ENCODE results near the gene FCAMR.

Gene FCAMR

DNA sequence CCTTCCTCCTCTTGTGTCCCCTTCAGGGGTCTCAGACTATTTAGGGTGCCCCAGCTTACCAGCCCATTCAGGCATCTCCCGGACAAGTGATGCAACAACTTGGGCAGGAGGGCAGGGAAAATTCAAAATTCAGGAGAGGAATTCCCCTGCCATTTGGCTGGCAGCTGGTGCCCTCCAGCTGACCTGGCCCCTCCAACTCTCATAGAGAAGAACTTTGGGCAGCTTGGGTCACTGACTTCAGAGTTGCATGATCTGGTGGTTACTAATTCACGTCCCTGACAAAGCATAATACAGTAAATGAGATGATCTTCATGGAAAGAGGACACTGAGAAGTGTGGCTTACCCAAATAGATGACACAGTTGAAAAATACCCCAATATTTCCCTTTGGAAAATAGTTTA lies at the start of gene FCAMR:
Gene FCAMR, minus strand, starts transcription at position 15 of the 400 bp plus-strand sequence. CDS start 335 bp downstream, outside the sequence.
- DNase-seq, result no peak

DNA sequence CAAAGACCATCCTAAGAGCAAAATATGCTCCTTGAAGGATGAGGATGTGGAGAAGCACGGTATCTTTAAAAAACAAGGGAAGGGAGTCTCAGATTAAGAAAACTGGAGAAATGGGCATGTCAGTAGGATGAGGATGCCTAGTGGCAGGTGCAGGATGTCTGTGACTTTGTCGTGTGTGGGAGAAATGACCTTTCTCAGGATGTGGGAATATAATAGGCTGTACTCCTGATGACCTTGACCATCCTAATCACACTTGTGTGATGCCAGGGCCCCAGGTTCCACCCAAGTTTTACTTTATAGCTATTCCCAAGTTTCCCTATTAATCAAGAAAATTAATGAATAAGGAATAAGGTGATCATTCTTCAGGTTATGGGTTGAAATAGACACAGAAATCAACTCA lies 49.4 kb upstream of the FCAMR start:
- DNase-seq, result no peak

GRCh38 chr1:207019161-207019560 lies 48.9 kb upstream of the FCAMR start:
- no peak for DNase-seq

- DNase-seq, result no peak
Observed at GRCh38 chr1:207018707-207019106, 48.4 kb upstream of the FCAMR start.

DNA sequence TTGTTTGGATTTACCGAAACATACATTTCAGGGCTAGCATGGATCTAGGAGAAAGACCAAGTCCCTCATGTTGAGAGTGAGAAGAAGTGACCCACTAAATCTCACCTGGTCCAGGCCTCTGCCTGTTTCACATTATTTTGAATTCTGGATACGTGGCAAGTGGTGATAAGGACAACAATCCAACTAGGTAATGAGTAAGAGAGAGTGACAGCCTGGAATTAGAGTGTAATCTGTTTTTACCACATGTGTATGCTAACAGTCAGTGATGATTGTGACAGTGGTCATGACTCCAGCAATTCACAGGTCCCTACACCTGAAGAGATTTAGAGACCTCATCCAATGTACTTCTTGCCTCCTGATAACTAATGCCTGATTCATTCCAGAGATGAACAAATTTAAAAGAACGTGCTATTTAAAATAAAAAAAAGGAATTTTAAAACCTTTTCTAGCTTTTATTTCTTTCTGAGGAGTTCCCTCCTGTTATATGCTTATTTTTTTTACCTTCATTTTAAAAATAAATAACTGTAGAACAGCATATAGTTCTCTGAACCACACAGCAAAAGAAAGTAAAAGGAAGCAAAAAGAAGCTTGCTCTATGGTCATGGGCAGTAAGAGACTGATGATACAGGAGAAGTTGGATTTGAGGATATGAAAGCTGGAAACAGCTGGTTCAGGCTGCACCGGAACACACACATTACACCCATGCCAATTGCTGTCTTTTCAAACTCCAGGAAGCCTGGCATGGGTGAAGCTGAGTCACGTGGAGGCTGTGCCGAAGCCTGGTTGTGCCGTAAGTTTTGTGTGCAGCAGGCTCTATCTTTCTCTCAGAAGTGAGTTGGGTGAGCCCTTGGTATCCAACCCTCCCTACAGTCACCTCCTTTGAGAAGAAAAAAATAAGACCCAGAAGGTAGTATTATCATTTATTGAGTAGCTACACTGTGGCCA lies 47.6 kb upstream of the FCAMR start:
- DNase-seq, result no peak

DNA sequence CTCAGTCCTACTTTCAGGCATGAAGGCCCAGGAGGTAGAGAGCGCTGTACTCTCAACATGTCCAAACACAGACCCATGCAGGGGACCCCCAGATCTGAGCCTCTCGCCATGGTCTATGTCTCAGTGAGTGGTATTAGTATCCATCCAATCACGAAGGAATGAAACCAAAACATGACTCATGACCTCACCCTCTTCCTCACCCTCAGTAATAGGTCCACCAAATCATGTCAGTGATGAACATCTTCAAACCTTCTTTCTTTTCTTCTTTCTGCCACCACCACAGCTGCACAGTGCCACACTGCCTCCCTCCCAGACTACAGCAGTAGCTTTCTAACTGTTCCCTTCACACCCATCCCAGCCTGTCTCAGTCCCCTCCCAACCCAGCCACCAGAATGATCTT lies 45.5 kb upstream of the FCAMR start:
- DNase-seq, result no peak

DNA sequence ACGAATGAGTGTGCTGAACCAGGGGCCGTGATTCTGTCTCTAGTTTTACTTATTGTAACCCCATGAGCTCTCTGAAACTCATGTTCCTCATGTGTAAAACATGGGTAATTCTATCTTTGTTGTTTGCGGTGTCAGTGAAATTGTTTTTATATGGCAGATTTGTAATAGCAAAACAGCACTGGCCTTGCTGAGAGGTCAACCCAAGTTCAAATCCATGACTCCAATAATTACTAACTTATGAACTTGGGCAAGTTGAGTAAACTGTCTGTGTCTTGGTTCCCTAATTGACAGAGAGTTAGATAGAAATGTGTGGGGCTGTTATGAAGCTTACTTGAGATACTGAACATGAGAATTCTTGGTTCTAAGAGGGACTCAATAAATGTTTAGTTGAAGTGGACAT lies 44.5 kb upstream of the FCAMR start:
- no peak for DNase-seq

DNA sequence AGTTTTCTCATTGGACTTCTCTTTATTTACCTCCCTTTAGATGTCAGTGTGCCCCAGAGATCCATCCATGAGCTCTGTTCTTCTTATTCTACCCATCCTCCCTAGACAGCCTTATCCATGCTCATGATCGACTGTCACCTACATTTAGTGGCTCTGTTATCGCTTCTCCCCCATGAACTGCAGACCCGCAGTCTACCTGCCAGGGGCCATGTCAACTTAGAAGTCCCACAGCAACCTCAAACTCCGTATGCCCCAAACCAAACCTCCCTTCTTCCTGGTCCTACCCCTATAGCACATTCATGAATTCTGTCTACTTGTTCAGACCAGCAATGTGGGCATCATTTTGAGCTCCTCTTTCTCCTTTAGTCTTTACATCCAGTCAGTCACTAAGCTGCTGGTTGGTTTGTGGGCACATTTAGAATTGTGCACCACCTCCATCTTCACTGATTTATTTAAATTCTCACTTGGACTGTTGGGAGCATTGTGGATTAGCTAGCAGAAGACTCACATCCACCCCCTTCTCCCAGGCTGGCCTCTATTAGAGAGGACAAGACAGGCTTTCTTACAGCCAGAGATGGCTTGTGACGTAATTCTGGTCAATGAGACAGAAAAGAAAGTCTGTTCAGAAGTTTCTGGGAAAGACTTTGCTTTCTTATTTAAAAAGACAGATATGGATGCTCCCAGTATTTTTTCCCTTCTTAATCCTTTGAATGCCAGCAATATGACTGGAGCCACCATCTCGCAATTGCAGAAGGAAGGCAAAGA lies 43.2 kb upstream of the FCAMR start:
- no peak for DNase-seq

GRCh38 chr1:207010726-207011125 lies 40.5 kb upstream of the FCAMR start:
- no peak for DNase-seq

- DNase-seq, result no peak
Observed at GRCh38 chr1:207009945-207010344, 39.7 kb upstream of the FCAMR start.

GRCh38 chr1:207009182-207009850 lies 39.1 kb upstream of the FCAMR start:
- no peak for DNase-seq

GRCh38 chr1:207007352-207008033 lies 37.2 kb upstream of the FCAMR start:
- no peak for DNase-seq

DNA sequence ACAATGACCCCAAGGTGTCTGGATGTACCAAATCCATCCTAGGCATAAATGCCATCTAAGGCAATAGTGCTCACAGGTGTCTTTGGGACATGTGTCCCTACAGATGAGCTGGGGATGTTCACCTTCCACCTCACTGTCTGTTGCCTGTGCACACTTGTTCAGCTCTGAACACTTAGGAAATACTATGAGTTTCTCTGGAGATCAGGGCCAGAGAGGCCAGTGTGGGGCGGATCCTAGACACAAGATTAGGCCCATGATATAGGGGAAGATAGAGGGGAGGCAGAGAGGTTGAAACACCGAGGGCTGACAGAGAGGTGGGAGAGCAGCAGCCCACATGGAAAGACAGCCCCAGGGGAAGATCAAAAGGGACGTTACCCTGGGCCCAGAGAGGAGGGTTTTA lies 36.7 kb upstream of the FCAMR start:
- DNase-seq, result no peak

DNA sequence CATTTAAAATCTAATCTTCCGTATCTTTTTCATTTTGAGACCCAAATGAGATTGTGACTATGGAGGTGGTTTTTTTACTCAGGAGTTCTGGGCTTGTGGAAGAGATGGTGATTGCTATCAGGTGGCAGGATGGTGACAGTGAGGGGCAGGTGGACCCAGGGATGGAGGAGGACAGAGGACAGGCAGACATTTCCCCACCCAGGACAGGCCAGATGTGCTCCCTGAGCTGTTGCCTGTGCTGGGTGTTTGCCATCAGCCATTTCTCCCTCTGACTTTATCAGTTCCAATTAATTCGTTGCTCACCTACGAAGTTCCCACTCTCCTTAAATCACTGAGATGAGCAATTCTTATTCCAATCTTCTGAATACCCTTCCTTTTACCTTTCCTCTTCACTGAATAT lies 35.8 kb upstream of the FCAMR start:
- no peak for DNase-seq

GRCh38 chr1:207004931-207005830 lies 34.9 kb upstream of the FCAMR start:
- DNase-seq, result peak; percentile 20

DNA sequence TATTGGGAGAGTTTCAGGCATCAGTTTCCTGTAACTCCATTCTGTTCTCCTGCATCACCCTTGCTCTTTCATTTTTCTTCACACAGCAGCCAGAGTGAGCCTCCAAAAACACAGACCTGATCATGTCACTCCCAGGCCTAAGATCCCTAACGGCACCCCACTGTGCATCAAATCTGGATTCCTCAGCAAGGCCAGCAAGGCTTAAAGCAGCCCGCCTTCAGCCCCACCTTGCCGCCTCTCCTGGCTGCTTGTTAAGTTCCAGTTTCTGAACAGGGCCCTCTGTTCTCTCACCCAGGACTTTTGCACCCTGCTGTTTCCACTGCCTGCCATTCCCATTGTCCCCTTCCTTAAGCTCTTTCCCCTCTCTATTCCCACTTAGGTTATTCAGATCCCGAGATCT lies 33.0 kb upstream of the FCAMR start:
- DNase-seq, result no peak

DNA sequence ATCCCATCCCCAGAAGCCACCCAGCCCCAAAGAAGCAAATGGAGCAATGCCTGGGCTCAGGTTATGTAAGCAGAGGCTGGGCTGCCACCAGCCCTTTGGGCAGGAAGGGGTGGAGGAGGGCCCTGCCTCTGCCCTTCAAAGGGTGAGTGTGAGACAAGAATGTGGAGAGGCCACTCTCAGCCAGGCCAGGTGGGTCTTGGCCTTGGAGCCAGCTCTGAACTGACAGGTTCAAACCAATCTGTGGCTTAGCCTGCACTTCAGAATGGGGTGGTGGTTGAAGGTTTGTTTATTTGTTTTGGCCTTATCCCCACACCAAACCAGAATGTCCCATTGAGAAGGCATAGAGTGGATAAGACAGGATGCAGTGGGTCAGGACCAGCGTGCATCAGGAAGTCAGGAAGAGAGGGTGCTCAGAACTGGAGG lies 32.5 kb upstream of the FCAMR start:
- no peak for DNase-seq

GRCh38 chr1:207001492-207002245 lies 31.4 kb upstream of the FCAMR start:
- DNase-seq, result no peak

- no peak for DNase-seq
Observed at GRCh38 chr1:207000651-207001291, 30.5 kb upstream of the FCAMR start.

DNA sequence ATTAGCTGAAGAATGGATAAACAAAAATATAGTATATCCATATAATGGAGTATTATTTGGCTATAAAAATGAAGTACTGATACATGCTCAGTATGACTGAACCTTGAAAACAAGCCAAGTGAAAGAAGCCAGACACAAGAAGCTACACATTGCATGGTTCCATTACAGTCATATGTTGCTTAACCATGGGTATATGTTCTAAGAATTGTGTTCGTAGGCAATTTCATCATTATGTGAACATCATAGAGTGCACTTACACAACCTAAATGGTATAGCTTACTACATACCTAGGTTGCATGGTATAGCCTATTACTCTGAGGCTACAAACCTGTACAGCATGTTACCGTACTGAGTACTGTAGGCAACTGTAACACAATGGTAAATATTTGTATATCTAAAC lies 28.6 kb upstream of the FCAMR start:
- no peak for DNase-seq
